Ectodermal cell (in vitro differentiated cells): Measurements from ENCODE around the gene HNRNPH1.

Experiments
- H3K27ac ChIP-seq: 2 replicates; pipeline ENCODE4 v1.7.0; 2013; ENCODE audit warnings: mild to moderate bottlenecking, low read depth, low read length; ENCODE audit not compliant: insufficient read depth, poor library complexity, severe bottlenecking
- H3K27me3 ChIP-seq: 2 replicates; pipeline ENCODE4 v1.7.0; 2013; ENCODE audit warnings: mild to moderate bottlenecking, low read length; ENCODE audit not compliant: insufficient read depth, control insufficient read depth, poor library complexity, severe bottlenecking
- H3K36me3 ChIP-seq: one replicate; pipeline ENCODE4 v1.7.0; 2013; ENCODE audit warnings: low read length; ENCODE audit not compliant: control insufficient read depth, insufficient read depth
- H3K4me1 ChIP-seq: one replicate; pipeline ENCODE4 v1.7.0; 2013; ENCODE audit warnings: low read length; ENCODE audit not compliant: control insufficient read depth, insufficient read depth
- H3K4me3 ChIP-seq: 2 replicates; pipeline ENCODE4 v1.7.0; 2013; ENCODE audit warnings: low read depth, low read length, control low read depth; ENCODE audit not compliant: insufficient read depth
- H3K9me3 ChIP-seq: 2 replicates; pipeline ENCODE4 v1.7.0; 2013; ENCODE audit warnings: mild to moderate bottlenecking, low read length, moderate library complexity; ENCODE audit not compliant: control insufficient read depth
- WGBS, 2 experiments: methylation state at CpG; one replicate each; pipeline ENCODE4 v1.1.7; 2013; ENCODE audit warnings: missing lambda C conversion rate in 2 of 2; 5-methylcytosine and 5-hydroxymethylcytosine counted together

Gene HNRNPH1

GRCh38 chr5:179621551-179622214 lies 1.8 kb downstream of the HNRNPH1 start:
- Histone ChIP-seq H3K27me3 (no peaks in the 10 kb centered on the region), H3K27ac (no peak overlapping the region), H3K4me1 (peaks cover 27% of the 10 kb centered on the region), H3K9me3 (no peaks in the 10 kb centered on the region), H3K4me3 (peak overlapping the region; percentile 100), H3K36me3 (peaks cover 46% of the 10 kb centered on the region)
- WGBS, 2 experiments = 21 to 23% methylated on average over 11 of the region's 11 CpGs

DNA sequence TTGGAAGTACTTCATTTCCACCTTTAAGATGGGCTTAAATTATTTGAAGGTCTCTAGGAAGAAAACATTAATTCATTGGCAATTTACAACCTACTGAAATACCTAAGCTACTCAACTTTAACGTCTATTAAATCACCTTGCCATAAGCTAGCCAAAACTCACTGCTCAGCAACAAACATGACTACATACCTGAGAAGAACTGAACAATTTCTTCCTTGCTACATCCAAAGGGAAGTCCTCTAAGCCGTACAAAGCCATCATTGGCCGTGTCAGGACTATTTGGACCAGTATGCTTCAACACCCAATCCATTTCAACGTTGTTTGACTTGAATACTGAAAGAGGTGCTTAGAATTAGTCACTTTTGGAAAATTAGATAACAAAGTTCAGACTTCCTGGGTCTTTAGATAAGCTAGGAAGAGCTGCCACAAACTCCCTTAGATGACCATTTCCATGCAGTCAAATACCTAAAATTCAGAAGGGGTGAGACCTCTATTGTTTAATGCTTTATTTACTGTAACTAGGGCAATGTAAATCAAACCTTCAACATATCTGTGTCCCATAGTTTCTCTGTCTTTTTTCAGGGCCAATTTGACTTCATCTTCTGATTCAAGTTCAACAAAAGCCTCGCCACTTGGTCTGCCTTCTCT lies 2.6 kb downstream of the HNRNPH1 start:
- H3K4me1 ChIP-seq = peaks cover 27% of the 10 kb centered on the region
- H3K27me3 ChIP-seq = no peaks in the 10 kb centered on the region
- peak overlapping the region; percentile 100 for H3K4me3 ChIP-seq
- WGBS, 2 experiments = 72% methylated on average over 5 of the region's 5 CpGs
- no peak overlapping the region for H3K27ac ChIP-seq
- peaks cover 55% of the 10 kb centered on the region for H3K36me3 ChIP-seq
- no peaks in the 10 kb centered on the region for H3K9me3 ChIP-seq

GRCh38 chr5:179620293-179620692 lies 3.2 kb downstream of the HNRNPH1 start:
- Histone ChIP-seq H3K9me3 (no peaks in the 10 kb centered on the region), H3K36me3 (peaks cover 60% of the 10 kb centered on the region), H3K27ac (no peak overlapping the region), H3K27me3 (no peaks in the 10 kb centered on the region), H3K4me1 (peaks cover 27% of the 10 kb centered on the region), H3K4me3 (peak overlapping the region; percentile 100)
- WGBS, 2 experiments = 64 to 66% methylated on average over 3 of the region's 3 CpGs

DNA sequence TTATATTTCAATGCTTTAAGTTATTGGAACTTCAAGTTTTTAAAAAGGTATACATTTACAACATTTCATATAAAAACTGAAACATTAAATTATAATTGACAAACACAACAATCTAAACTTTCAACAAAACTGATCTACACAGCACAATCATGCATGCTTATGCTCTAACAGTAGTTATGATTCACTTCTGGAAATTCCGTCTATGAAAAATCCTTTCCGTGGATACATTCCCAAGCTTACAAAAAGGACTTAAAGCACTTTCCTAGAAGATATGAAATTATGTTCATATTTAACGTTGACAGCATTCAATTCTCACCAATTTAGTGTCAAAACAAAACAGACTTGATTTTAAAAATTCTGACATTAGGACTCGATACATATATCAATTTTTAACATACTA lies 3.7 kb downstream of the HNRNPH1 start:
- Histone ChIP-seq H3K4me3 (peak overlapping the region; percentile 100), H3K9me3 (no peaks in the 10 kb centered on the region), H3K4me1 (peaks cover 27% of the 10 kb centered on the region), H3K27ac (no peak overlapping the region), H3K27me3 (no peaks in the 10 kb centered on the region), H3K36me3 (peaks cover 65% of the 10 kb centered on the region)
- WGBS, 2 experiments = 79 to 94% methylated on average over 4 of the region's 4 CpGs

DNA sequence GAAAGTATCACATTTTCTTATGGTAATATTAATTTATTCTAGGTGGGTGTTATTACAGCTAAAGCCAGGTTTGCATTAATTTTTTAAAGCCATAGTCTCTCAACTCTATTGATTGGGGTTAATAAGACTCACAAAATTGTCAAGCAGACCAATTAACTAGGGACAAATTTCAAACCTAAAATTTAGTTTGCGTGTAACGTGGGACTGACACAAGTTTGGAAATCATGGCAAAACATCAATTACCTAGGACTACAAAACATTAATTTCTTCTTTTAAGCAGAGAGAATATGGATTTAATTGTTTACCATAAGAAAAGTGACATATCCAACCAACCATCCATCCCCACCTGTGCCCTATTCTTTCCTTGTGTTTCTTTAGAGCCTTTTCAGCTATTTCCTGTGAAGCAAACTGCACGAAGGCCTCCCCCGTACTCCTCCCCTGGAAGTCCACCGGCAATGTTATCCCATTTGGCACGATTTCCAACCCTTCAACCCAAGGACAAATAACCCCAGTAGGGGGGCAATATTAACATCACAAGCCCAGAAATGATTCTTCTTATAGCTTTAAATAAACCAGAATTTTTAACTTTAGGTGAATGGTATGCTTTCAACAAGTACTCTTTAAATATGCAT lies 4.4 kb downstream of the HNRNPH1 start:
- WGBS, 2 experiments = 63 to 77% methylated on average over 6 of the region's 6 CpGs
- no peaks in the 10 kb centered on the region for H3K27me3 ChIP-seq
- H3K4me3 ChIP-seq = peak overlapping the region; percentile 14
- peaks cover 23% of the 10 kb centered on the region for H3K4me1 ChIP-seq
- H3K9me3 ChIP-seq = no peaks in the 10 kb centered on the region
- no peak overlapping the region for H3K27ac ChIP-seq
- H3K36me3 ChIP-seq = peaks cover 71% of the 10 kb centered on the region

GRCh38 chr5:179617930-179618329 lies 5.5 kb downstream of the HNRNPH1 start:
- H3K4me3 ChIP-seq = no peak overlapping the region
- no peak overlapping the region for H3K27ac ChIP-seq
- H3K36me3 ChIP-seq = peaks cover 83% of the 10 kb centered on the region
- WGBS, 2 experiments = 93 to 96% methylated on average over 6 to 7 of the region's 7 CpGs
- H3K9me3 ChIP-seq = no peaks in the 10 kb centered on the region
- peaks cover 22% of the 10 kb centered on the region for H3K4me1 ChIP-seq
- H3K27me3 ChIP-seq = no peaks in the 10 kb centered on the region

DNA sequence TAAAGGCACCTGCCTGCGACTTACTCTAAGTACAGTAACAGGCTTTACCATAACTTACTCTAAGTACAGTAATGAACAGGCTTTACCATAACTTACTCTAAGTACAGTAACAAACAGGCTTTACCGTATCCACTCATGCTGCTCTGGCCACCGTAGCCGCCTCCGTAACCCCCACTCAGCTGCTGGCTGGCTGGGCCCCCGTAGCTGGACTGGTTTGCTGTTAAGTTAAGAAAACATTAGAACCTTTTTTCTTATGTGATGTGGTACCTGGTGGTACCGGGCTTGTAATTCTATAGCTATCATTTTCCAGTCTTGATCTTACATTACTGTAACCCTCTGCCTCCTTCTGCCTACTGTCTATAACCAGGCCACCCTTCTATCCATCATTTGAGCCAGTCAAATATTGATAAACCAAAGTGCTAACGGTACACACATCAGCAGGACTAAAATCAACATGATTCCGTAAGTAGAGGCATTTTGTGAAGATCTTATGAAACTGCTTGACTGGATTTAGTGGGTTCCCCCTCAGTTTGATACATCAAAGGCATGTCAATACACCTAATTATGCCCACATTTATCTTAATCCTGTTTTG lies 7.4 kb downstream of the HNRNPH1 start:
- H3K9me3 ChIP-seq = no peaks in the 10 kb centered on the region
- WGBS, 2 experiments = 97 to 98% methylated on average over 9 of the region's 9 CpGs
- peaks cover 83% of the 10 kb centered on the region for H3K36me3 ChIP-seq
- no peak overlapping the region for H3K27ac ChIP-seq
- peaks cover 18% of the 10 kb centered on the region for H3K4me1 ChIP-seq
- H3K4me3 ChIP-seq = no peak overlapping the region
- H3K27me3 ChIP-seq = no peaks in the 10 kb centered on the region

- H3K27ac ChIP-seq = no peak overlapping the region
- no peak overlapping the region for H3K4me3 ChIP-seq
- peaks cover 9% of the 10 kb centered on the region for H3K4me1 ChIP-seq
- peaks cover 79% of the 10 kb centered on the region for H3K36me3 ChIP-seq
- no peaks in the 10 kb centered on the region for H3K9me3 ChIP-seq
- WGBS, 2 experiments = 82 to 100% methylated on average over 1 to 2 of the region's 2 CpGs
- no peaks in the 10 kb centered on the region for H3K27me3 ChIP-seq
Measured at GRCh38 chr5:179615203-179615602, 8.3 kb downstream of the HNRNPH1 start.

GRCh38 chr5:179614745-179615144 lies 8.7 kb downstream of the HNRNPH1 start:
- Histone ChIP-seq H3K9me3 (no peaks in the 10 kb centered on the region), H3K36me3 (peaks cover 79% of the 10 kb centered on the region), H3K4me3 (no peak overlapping the region), H3K27me3 (no peaks in the 10 kb centered on the region), H3K27ac (no peak overlapping the region), H3K4me1 (peaks cover 5% of the 10 kb centered on the region)
- WGBS, 2 experiments = 95 to 97% methylated on average over 8 of the region's 8 CpGs

DNA sequence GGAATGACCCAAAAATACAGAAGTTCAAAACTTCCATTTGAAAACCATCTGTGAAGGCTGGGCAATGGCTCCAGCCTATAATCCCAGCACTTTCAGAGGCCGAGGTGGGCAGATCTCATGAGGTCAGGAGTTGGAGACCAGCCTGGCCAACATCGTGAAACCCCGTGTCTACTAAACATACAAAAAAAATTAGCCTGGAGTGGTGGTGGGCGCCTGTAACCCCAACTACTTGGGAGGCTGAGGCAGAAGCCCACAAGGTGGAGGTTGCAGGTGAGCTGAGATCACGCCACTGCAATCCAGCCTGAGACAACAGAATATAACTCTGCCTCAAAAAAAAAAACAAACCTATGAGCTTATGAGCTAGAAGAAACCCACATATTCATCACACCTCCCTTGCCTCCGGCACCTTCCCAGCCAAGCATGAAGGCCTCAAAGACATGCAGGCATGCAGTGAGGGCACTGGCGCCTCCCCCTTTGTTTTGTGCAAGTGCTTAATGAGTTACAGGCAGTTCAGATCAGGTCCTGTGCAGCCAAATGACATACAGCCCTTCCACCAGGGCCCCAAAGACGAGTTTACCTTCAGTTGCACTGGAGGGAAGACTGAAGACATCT lies 9.9 kb downstream of the HNRNPH1 start:
- no peak overlapping the region for H3K27ac ChIP-seq
- no peaks in the 10 kb centered on the region for H3K9me3 ChIP-seq
- no peaks in the 10 kb centered on the region for H3K4me1 ChIP-seq
- peaks cover 72% of the 10 kb centered on the region for H3K36me3 ChIP-seq
- 86 to 87% methylated on average over 8 of the region's 8 CpGs for WGBS, 2 experiments
- H3K4me3 ChIP-seq = no peak overlapping the region
- no peaks in the 10 kb centered on the region for H3K27me3 ChIP-seq
